Inflammatory macrophage (primary cell): ENCODE data around the gene SH2D6.
A peak's percentile ranks its signal among the peaks of the same experiment; 100 is the strongest.

Experiments used
- DNase-seq, 2 donors: peaks; one replicate each; pipeline ENCODE4 v3.0.0-alpha.2; 2020 to 2022

SH2D6 gene

GRCh38 chr2:85440729-85441128 lies 22.2 kb downstream of the SH2D6 start:
- no peak for DNase-seq

- peak; percentile 66 to 67 for DNase-seq
These were observed 23.4 kb downstream of the SH2D6 start for GRCh38 chr2:85441864-85442263.

GRCh38 chr2:85444629-85445172 lies 26.2 kb downstream of the SH2D6 start:
- DNase-seq: no peak

GRCh38 chr2:85445316-85446295 lies 27.1 kb downstream of the SH2D6 start:
- no peak for DNase-seq

GRCh38 chr2:85446296-85447221 lies 28.0 kb downstream of the SH2D6 start:
- no peak for DNase-seq

- DNase-seq: no peak
These were observed 28.7 kb downstream of the SH2D6 start for GRCh38 chr2:85447222-85447585.

- DNase-seq: no peak
These were observed 30.1 kb downstream of the SH2D6 start for GRCh38 chr2:85448461-85449213.

GRCh38 chr2:85449214-85449588 lies 30.7 kb downstream of the SH2D6 start:
- no peak for DNase-seq

- DNase-seq: no peak
These were observed 33.7 kb downstream of the SH2D6 start for GRCh38 chr2:85452237-85452636.

- DNase-seq: no peak
These were observed 35.1 kb downstream of the SH2D6 start for GRCh38 chr2:85453571-85453970.

GRCh38 chr2:85455552-85456090 lies 37.1 kb downstream of the SH2D6 start:
- no peak for DNase-seq

- DNase-seq: no peak
These were observed 38.5 kb downstream of the SH2D6 start for GRCh38 chr2:85457043-85457442.

- no peak for DNase-seq
These were observed 39.4 kb downstream of the SH2D6 start for GRCh38 chr2:85457877-85458316.

- no peak for DNase-seq
These were observed 40.4 kb downstream of the SH2D6 start for GRCh38 chr2:85458601-85459563.

GRCh38 chr2:85459771-85460170 lies 41.3 kb downstream of the SH2D6 start:
- DNase-seq: no peak

GRCh38 chr2:85462322-85462721 lies 43.8 kb downstream of the SH2D6 start:
- no peak for DNase-seq

- DNase-seq: no peak
These were observed 49.7 kb downstream of the SH2D6 start for GRCh38 chr2:85468096-85468703.

- peak; percentile 6 to 27 for DNase-seq
These were observed 50.3 kb downstream of the SH2D6 start for GRCh38 chr2:85468704-85469349.
